Renal cortical epithelial cell (primary cell): ENCODE data around the gene AGAP2. TPM values are rescaled to one million over a fixed set of nuclear protein-coding genes. Genes with fewer than 3 reads are reported as not detected.

Source experiments
- DNase-seq: peaks from one replicate; pipeline ENCODE4 v3.0.0-alpha.2; 2011; ENCODE audit warnings: low read depth
- total RNA-seq: library from RNA; depleted of rRNA; stranded (reverse); fragments of >200 nt; gene quantifications from 2 replicates; pipeline ENCODE4 v1.2.3, GENCODE V29; 2014

Gene AGAP2
- total RNA-seq, 1 donor from 2014 or later = under 0.01 TPM

DNA sequence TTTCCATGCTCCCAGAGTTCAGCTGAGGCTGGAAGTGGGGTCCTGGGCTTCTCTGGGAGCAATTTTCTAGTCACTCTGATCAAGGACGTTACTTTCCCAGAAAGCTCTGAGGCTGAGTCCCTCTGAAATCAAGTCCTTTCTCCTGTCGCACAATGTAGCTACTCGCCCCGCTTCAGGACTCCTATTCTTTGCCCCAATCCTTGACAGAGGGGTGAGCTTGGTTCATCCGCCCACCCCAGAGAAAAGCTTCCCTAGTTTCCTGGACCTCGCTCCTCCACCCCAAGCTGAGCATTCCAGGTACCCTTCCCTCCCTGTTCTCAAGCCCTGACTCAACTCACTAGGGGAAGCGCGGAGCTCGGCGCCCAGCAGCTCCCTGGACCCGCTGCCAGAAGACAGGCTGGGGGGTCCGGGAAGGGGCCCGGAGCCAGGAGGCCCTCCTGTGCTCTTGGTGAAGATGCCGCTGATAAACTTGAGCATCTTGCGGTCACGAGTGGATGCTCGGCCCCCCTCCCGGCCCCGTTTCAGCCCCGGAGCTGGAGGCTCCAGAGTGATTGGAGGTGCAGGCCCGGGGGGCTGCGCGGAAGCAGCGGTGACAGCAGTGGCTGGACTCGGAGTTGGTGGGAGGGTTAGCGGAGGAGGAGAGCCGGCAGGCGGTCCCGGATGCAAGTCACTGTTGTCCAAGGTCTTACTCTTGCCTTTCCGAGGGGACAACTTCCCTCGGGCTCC lies 1.6 kb downstream of the AGAP2 start:
- DNase-seq = no peak

DNA sequence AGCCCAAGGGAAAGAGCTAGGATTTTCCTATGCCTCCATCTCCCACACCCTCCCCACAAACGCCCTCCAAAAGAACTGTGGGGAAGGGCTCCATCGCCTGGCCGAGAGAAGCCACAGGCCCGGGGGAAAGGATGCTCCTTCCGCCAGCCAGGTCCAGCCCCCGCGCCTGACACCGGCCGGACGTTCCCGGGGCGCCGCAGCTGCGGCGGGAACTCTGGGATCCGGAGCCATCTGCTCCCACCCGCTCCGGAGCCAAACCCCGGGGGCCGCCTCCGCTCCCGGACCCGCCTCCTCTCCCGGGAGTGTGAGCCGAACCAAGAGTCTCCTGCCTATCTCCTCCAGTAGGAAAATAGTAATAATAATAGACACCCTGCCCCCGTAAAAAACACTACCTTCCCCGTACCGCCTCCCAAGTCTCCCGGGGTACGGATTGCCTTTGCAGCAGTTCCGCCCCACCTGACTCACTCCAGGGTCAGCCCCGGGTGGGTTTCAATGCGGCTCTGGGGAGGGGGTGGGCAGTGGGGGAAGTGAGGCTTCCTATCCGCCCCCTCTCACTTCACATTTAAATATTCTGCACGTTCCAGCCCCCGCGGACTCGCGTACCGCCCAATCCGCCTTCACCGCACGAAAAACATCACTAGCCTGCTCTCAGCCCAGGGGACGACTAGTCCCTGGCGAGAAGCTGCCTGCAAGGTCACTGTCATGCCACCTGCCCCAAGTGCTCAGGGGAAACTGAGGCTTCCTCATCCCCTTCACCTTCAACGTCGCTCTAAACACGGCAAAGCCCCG lies 2.4 kb downstream of the AGAP2 start:
- no peak for DNase-seq

DNA sequence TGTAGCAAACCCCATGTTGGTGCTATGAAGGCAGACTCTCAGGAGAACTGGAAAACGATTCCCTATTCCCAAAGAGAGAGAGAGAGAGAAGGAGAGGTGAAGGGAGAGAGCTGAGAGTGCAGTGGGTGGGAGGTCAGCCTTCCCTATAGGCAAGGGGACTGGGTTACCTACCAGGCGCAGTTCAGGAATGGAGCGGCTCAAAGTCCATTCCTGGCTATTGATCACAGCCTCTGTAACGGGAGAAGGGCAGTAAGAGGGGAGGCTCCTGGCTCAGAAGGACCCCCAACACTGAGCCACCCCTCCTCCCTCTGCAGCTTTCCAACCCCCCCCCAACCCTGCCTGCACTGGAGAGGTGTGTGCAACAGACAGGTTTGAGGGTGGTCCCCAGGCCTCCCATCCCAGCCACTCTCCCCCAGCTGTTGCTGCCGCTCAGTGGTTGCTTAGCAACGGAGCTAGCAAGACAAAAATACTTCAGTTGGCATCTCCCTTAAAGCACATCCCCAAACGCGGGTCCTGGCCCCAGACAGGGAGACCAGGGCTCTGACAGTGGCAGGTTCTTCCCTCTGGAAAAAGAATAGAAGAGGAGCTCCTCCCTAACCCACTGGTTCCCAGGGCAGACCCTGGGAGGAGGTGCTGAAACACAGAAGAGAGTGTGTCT lies 3.2 kb downstream of the AGAP2 start:
- no peak for DNase-seq

DNA sequence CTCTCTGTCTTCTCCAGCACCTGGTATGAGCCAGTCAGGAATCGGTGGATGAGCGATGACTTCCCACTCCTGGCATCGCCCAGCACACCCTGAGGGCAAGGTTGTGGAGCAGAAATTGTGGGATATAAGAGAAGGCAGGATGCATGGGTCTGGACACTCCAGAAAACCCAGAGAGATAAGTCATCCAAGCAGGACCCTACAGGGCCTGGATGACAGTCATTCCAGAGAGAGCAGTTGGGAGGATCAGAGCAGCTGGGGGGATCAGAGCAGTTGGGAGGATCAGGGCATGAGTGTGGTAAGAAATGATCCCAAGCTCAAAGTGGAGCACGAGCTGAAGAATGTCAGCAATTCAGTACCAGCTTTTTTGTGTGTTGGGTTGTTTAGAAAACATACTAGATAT lies 4.0 kb downstream of the AGAP2 start:
- no peak for DNase-seq

DNA sequence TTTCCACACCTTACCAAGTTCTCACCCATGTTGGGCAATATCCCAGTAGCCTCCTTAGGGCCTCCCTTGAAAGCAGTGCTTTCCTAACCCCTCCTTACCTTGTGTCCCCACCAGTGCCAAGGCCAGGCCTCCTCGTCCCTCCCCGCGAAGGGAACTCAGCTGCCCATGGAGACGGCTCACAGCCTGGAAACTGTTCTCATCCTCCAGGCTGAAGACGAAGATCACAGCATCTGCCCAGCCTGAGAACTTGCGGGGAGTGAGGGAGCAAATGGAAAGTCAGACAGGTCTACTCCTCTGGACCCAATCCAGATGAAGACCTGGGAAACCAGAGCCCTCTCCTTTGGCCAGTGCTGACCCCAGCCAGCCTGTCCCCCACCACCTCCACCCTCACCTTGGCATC lies 4.6 kb downstream of the AGAP2 start:
- no peak for DNase-seq

GRCh38 chr12:57732726-57733593 lies 5.6 kb downstream of the AGAP2 start:
- DNase-seq = no peak

DNA sequence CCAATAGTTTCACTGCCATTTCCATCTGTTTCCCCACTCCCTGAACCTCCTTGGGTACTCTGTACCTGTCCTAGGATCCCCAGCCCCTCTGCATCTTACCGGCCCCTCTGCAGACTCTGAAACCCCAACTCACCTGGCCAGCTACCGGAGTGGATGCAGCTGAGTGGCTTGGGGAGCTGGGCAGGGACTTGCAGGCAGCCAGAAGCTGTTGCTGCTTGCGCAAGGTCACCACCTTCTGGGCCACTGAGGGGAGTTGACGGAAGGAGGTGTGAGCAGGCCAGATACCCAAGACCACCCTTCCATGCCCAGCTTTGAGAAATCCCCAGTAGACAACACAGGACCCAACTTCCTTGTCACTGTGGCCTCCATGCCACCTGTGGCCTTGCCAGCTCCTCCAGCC lies 6.3 kb downstream of the AGAP2 start:
- no peak for DNase-seq

DNA sequence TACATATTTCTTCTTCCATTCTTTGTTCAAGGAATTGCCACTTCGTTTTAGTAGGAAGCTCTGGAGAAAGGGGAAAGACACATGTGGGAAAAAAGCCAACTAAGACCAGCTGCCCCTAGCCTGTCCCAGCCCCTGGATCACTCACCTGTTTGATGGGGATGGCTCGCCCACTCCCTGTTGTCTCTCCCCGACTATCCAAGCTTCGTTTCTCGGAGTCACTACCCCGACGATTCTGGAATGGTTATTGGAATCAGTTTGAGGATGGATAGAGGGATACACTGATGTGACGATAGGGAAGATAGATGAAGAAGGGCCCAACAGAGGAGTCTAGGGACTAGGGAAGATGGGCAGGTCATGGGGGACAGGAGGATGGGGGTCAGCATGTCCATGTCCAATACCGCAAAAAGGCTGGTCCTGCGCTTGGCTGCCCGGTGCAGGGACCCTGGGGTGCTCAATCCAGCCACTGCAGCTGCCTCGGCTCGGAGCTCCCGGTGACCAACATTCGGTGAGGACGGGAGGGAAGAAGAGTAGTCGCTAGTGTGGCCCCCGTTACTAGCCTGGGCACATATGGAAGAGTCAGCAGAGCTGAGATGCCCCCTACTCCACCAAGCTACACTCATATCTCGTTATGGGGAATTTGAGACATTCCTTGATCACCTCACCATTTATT lies 7.0 kb downstream of the AGAP2 start:
- no peak for DNase-seq

DNA sequence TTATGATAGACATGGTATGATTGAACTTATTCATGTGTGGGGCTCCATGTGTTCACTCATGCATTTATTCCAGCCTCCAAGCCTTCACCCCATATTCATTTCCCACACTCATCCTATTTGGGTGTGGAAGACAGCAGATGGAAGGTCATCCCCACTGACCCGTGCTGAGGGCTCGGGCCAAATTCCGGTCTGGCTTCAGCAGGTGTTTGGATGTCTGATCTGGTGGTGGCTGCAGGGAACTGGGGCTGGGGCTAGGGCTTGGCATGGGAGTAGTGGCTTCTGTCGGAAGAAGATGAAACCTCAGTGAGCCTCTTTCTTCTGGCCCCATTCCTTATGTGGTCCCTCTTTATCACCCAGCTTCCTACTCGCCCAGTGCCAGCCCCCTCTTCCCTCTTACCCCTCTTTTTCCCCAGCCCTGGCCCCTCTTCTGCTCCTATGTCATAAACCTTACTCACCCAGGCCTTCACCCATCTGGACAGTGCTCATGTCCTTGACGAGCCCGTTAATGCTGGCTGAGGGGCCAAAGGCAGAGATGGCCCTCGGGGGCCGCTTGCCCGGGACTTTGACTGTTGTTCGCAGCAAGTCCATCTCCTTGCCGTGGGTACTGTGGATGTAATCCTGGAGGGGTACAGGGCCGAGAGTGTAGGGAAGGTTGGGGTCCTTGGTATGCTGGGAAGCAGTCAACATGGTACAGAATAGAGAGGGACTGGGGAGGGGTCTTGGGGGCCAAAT lies 8.0 kb downstream of the AGAP2 start:
- no peak for DNase-seq

DNA sequence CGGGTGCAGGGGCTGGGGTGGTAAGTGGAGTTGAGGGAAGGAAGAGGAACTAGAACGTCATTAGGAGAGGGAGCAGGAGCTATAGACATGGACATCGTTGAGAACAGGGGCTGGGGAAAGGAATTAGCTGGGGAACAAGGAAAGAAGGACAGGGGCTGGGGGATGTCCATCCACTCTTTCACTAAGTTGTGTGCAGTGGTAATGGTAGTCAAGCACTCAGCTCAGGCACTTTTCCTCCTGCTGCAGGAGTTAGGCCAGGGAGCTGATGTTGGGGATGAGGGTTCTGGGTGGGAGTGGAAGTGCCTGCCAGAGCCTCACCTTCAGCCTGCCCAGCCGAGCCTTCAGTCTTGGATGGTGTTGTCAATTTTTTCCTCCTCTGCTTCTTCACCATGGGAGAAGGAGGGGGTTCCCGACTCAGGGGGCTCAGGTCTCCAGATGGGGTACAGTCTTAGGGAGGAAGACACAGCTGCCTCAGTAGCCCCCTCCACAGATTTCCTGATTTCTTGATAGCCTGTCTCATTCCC lies 9.2 kb downstream of the AGAP2 start:
- DNase-seq = no peak

DNA sequence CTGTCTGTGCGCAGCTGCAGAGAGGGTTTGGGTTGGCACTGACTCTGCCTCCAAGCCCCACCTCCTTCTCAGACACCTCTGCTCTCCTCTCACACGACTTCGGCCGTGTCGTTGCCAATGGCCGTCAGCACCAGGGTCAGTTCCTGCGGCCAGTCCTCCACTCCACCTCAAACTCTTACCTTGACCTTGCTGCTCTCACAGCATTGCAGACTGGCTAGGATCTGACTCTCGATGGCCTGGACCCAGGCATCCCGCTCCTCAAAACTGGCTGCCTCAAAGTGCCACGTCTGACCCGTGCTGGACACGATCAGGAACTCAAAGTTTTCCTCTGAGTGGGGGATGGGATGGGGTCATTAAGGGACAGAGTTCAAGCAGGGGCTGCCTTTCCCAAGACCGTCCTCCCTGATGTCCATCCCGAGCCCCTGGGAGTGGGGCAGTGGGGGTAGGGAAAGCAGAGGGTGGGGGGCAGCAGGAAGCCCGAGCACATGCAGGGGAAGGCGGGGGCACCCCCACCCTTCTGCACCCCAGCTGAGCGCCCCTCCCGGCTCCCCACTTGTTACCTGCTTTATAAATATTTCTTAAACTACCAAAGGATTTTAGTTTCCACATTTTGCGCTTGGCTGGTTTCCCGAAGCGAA lies 10.7 kb downstream of the AGAP2 start:
- DNase-seq = peak; percentile 20

GRCh38 chr12:57726884-57727757 lies 11.4 kb downstream of the AGAP2 start:
- DNase-seq = peak; percentile 9

- DNase-seq = peak; percentile 43
These were observed 12.2 kb downstream of the AGAP2 start for GRCh38 chr12:57726151-57726883.

DNA sequence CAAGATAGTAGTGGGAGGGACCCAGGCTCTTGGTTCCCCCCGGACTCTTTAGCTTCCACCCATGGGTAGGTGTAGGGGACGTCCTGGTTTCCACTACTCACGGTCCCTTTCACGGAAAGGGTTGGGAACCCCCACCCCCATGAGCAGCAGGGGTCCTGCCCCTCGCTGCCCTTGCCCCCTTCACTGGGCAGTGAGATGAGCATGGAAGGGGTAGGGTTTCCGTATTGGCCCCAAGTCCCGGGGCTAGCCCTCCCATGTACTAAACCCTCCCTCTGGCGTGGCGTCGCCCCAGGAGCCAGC lies 12.7 kb downstream of the AGAP2 start:
- DNase-seq = no peak

DNA sequence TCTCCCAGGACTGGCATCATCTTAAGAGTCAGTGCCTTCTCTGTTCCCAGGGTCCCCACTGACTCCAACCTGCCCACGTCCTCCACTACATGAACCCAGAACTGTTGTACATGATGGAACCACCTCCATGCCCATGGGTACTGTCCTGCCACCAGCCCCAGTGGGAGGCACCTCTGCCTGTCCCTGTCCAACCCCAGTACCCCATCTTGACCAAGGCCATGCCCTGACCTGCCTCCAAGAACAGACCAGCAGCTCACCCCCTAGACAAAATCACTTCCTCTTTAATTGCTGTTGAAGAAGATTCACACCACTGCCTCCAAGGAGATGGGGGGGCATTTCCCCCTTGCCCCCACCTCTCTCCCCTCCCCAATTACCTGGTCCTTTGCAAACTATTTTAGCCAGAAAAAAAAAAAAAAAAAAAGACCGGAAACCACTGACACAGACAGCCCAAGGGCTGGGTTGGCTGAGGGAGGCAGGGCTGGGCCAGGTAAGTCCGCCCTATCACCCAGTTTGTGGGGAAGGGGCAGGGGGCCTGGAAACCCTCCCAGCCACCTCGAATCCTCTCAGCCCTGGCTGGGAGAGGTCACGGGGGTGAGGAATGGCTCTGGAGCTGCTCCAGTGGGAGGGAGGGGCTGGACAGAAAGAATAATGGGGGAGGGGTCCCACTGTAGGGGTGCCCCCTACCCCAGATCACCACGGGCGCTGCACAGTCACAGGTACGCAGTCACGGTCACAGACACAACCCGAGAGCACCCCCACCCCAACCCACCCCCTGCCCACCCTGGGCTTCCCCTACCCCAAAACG lies 13.4 kb downstream of the AGAP2 start:
- no peak for DNase-seq

- no peak for DNase-seq
These were observed 14.3 kb downstream of the AGAP2 start for GRCh38 chr12:57724003-57724935.

DNA sequence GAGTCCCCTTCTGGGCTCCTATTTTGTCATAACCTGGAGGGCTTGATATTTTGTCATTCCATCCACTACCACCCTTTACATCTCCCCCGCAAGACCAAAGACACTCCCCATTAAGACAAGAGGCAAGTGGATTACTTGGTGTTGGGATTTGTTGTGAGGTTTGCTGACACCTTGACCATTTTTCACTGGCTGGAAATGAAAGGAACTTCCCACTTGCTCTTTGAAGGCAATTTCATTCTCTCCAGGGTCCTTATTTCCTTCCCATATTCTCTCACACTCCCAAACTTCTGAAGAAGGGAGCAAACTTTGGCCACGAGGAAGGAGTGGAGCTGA lies 14.9 kb downstream of the AGAP2 start:
- DNase-seq = no peak
